Astrocyte of the cerebellum (primary cell): Measurements from ENCODE around the gene TMEM150B.
A peak's percentile ranks its signal among the peaks of the same experiment; 100 is the strongest.

Source experiments
- DNase-seq: peaks from one replicate; pipeline ENCODE4 v3.0.0-alpha.2; 2011; ENCODE audit warnings: low read depth
- H3K4me3 ChIP-seq: 2 replicates; pipeline ENCODE4 v1.5.1; 2011; ENCODE audit warnings: mild to moderate bottlenecking, low read depth, low read length, moderate library complexity
- CTCF ChIP-seq: IDR thresholded peaks from 2 replicates; pipeline ENCODE4 v1.5.1; 2012; ENCODE audit warnings: low read length, low read depth, moderate library complexity, mild to moderate bottlenecking; ENCODE audit errors: missing control alignments
- in situ Hi-C: cut with HindIII; loops from 2 replicates; pipeline ENCODE4 v1.10.0; 2017; ENCODE audit warnings: low sequenced_read_pairs

Gene TMEM150B

GRCh38 chr19:55345101-55345817 is 20.1 kb upstream of the TMEM150B start:
- TF ChIP-seq CTCF = no peak
- no peak overlapping the region for H3K4me3 ChIP-seq
- DNase-seq = no peak
- in situ Hi-C loops = no loop called here

- DNase-seq = no peak
- no peak overlapping the region for H3K4me3 ChIP-seq
- TF ChIP-seq CTCF = peak; percentile 21
- in situ Hi-C loops = no loop called here
Observed at GRCh38 chr19:55344444-55344843, 19.3 kb upstream of the TMEM150B start.

- TF ChIP-seq CTCF = no peak
- in situ Hi-C loops = no loop called here
- peak overlapping the region; percentile 73 for H3K4me3 ChIP-seq
- DNase-seq = no peak
Observed at GRCh38 chr19:55341595-55342531, 16.7 kb upstream of the TMEM150B start.

GRCh38 chr19:55341171-55341588 is 16.0 kb upstream of the TMEM150B start:
- peak overlapping the region; percentile 73 for H3K4me3 ChIP-seq
- DNase-seq = no peak
- in situ Hi-C loops = no loop called here
- no peak for TF ChIP-seq CTCF

GRCh38 chr19:55340784-55341147 is 15.6 kb upstream of the TMEM150B start:
- in situ Hi-C loops = no loop called here
- DNase-seq = no peak
- TF ChIP-seq CTCF = no peak
- H3K4me3 ChIP-seq = peak overlapping the region; percentile 73

- H3K4me3 ChIP-seq = peak overlapping the region; percentile 73
- in situ Hi-C loops = no loop called here
- no peak for DNase-seq
- TF ChIP-seq CTCF = no peak
Observed at GRCh38 chr19:55339889-55340783, 15.0 kb upstream of the TMEM150B start.
